Mononuclear cell (primary cell): ENCODE measurements around the gene CASP9. TPM values are rescaled to one million over a fixed set of nuclear protein-coding genes. Genes with fewer than 3 reads are reported as not detected.
"Not testable (repeated sequence)": the region's sequence is repeated elsewhere in the genome, so short reads cannot be mapped to it uniquely, and the experiment has no call there.

Source experiments
- H3K27me3 ChIP-seq: 2 replicates; pipeline ENCODE4 v1.6.0; 2011; ENCODE audit warnings: low read length, control low read depth; ENCODE audit not compliant: insufficient read depth
- H3K4me1 ChIP-seq: 2 replicates; pipeline ENCODE4 v1.5.1; 2011; ENCODE audit warnings: mild to moderate bottlenecking, low read length, control low read depth; ENCODE audit not compliant: insufficient read depth
- H3K4me3 ChIP-seq: 2 replicates; pipeline ENCODE4 v1.5.1; 2011; ENCODE audit warnings: mild to moderate bottlenecking, low read length, moderate library complexity
- H3K9me3 ChIP-seq: 2 replicates; pipeline ENCODE4 v1.5.1; 2011; ENCODE audit warnings: low read depth, mild to moderate bottlenecking, control low read depth, low read length
- total RNA-seq: library from RNA; depleted of rRNA; stranded (reverse); fragments of >200 nt; gene quantifications from one replicate; pipeline ENCODE4 v1.2.3, GENCODE V29; 2012

Gene CASP9
- total RNA-seq, 1 donor, result 12.0 TPM

- not testable (repeated sequence) for H3K9me3 ChIP-seq, H3K4me1 ChIP-seq, H3K27me3 ChIP-seq, H3K4me3 ChIP-seq
Measured at GRCh38 chr1:15471067-15471466, 52.9 kb downstream of the CASP9 start.

GRCh38 chr1:15469821-15470448, 54.1 kb downstream of the CASP9 start:
- not testable (repeated sequence) for H3K4me1 ChIP-seq, H3K27me3 ChIP-seq, H3K4me3 ChIP-seq, H3K9me3 ChIP-seq

GRCh38 chr1:15469361-15469760, 54.7 kb downstream of the CASP9 start:
- peaks cover 4% of the 10 kb centered on the region for H3K4me1 ChIP-seq
- no peak overlapping the region for H3K4me3 ChIP-seq
- no peaks in the 10 kb centered on the region for H3K9me3 ChIP-seq

GRCh38 chr1:15468145-15468544, 55.9 kb downstream of the CASP9 start:
- no peaks in the 10 kb centered on the region for H3K9me3 ChIP-seq

More at GRCh38 chr1:15469361-15469760, 54.7 kb downstream of the CASP9 start:
- no peaks in the 10 kb centered on the region for H3K27me3 ChIP-seq

GRCh38 chr1:15466955-15467625, 56.9 kb downstream of the CASP9 start:
- not testable (repeated sequence) for H3K9me3 ChIP-seq, H3K4me3 ChIP-seq, H3K4me1 ChIP-seq, H3K27me3 ChIP-seq

More at GRCh38 chr1:15468145-15468544, 55.9 kb downstream of the CASP9 start:
- H3K4me3 ChIP-seq, result no peak overlapping the region
- peaks cover 4% of the 10 kb centered on the region for H3K4me1 ChIP-seq
- no peaks in the 10 kb centered on the region for H3K27me3 ChIP-seq

GRCh38 chr1:15465674-15466073, 58.3 kb downstream of the CASP9 start:
- H3K27me3 ChIP-seq, result no peaks in the 10 kb centered on the region
- no peaks in the 10 kb centered on the region for H3K9me3 ChIP-seq
- peaks cover 4% of the 10 kb centered on the region for H3K4me1 ChIP-seq
- no peak overlapping the region for H3K4me3 ChIP-seq

GRCh38 chr1:15463926-15464322, 60.1 kb downstream of the CASP9 start:
- H3K4me1 ChIP-seq, H3K4me3 ChIP-seq, H3K9me3 ChIP-seq, H3K27me3 ChIP-seq: not testable (repeated sequence)

GRCh38 chr1:15463064-15463800, 60.8 kb downstream of the CASP9 start:
- H3K4me3 ChIP-seq, H3K4me1 ChIP-seq, H3K27me3 ChIP-seq, H3K9me3 ChIP-seq: not testable (repeated sequence)

- peaks cover 4% of the 10 kb centered on the region for H3K4me1 ChIP-seq
- H3K4me3 ChIP-seq, result no peak overlapping the region
- no peaks in the 10 kb centered on the region for H3K27me3 ChIP-seq
- H3K9me3 ChIP-seq, result no peaks in the 10 kb centered on the region
Measured at GRCh38 chr1:15460708-15461095, 63.3 kb downstream of the CASP9 start.

- H3K27me3 ChIP-seq, result no peaks in the 10 kb centered on the region
- H3K9me3 ChIP-seq, result no peaks in the 10 kb centered on the region
- no peak overlapping the region for H3K4me3 ChIP-seq
- peaks cover 4% of the 10 kb centered on the region for H3K4me1 ChIP-seq
Measured at GRCh38 chr1:15459771-15460707, 64.0 kb downstream of the CASP9 start.

GRCh38 chr1:15458388-15458787, 65.6 kb downstream of the CASP9 start:
- H3K4me3 ChIP-seq, H3K27me3 ChIP-seq, H3K4me1 ChIP-seq, H3K9me3 ChIP-seq: not testable (repeated sequence)

GRCh38 chr1:15457585-15457984, 66.4 kb downstream of the CASP9 start:
- no peaks in the 10 kb centered on the region for H3K9me3 ChIP-seq
- H3K4me1 ChIP-seq, result no peaks in the 10 kb centered on the region
- no peak overlapping the region for H3K4me3 ChIP-seq
- no peaks in the 10 kb centered on the region for H3K27me3 ChIP-seq

- no peaks in the 10 kb centered on the region for H3K9me3 ChIP-seq
- H3K4me1 ChIP-seq, result no peaks in the 10 kb centered on the region
- H3K4me3 ChIP-seq, result no peak within 1 kb of the TSS
- no peaks in the 10 kb centered on the region for H3K27me3 ChIP-seq
Measured at GRCh38 chr1:15456313-15456954, 67.6 kb downstream of the CASP9 start, which contains the start of gene CELA2A. CELA2A (plus strand) TSS chr1:15456732; CDS start chr1:15456754, 22 bp downstream.

GRCh38 chr1:15455522-15455921, 68.5 kb downstream of the CASP9 start:
- H3K27me3 ChIP-seq, result no peaks in the 10 kb centered on the region
- H3K4me3 ChIP-seq, result no peak overlapping the region
- no peaks in the 10 kb centered on the region for H3K4me1 ChIP-seq
- H3K9me3 ChIP-seq, result no peaks in the 10 kb centered on the region
